Activated CD8-positive, alpha-beta memory T cell treated with anti-CD3 and anti-CD28 coated beads, Interleukin-2, amount 10 ng/mL, durations not matched to agents 7 days and 5 days (primary cell): ENCODE data around the gene FCN2. TPM values are rescaled to one million over a fixed set of nuclear protein-coding genes. Genes with fewer than 3 reads are reported as not detected.

ENCODE experiments used
- ATAC-seq: fragments of 150-1000 bp; cut with Tn5 transposase; one replicate; pipeline ENCODE4 v1.10.0; 2021; ENCODE audit warnings: moderate library complexity
- CTCF ChIA-PET: fragments of 350-600 bp; sonication (Branson Sonifier 250); formaldehyde crosslinking; loops from one replicate; lab custom pipeline; 2021; ENCODE audit warnings: antibody characterized with exemption; lab: Charles Lee
- DNase-seq: peaks from one replicate; pipeline ENCODE4 v3.0.0-alpha.2; 2020
- H3K27ac Mint-ChIP-seq: one replicate; pipeline ENCODE4 v1.8.0; 2021; ENCODE audit warnings: mild to moderate bottlenecking, mixed read lengths
- H3K27me3 Mint-ChIP-seq: one replicate; pipeline ENCODE4 v1.8.0; 2021; ENCODE audit warnings: mixed read lengths
- H3K36me3 Mint-ChIP-seq: one replicate; pipeline ENCODE4 v1.8.0; 2021; ENCODE audit warnings: mild to moderate bottlenecking, mixed read lengths
- H3K4me1 Mint-ChIP-seq: one replicate; pipeline ENCODE4 v1.8.0; 2021; ENCODE audit warnings: mixed read lengths
- H3K4me3 Mint-ChIP-seq: one replicate; pipeline ENCODE4 v1.8.0; 2021; ENCODE audit warnings: mild to moderate bottlenecking, moderate library complexity, mixed read lengths
- H3K9me3 Mint-ChIP-seq: one replicate; pipeline ENCODE4 v1.8.0; 2022; ENCODE audit warnings: low read depth, mixed read lengths
- total RNA-seq, 2 experiments: library from RNA; stranded (reverse); gene quantifications; one replicate each; pipeline ENCODE4 v1.2.3, GENCODE V29; 2021

Gene FCN2
- total RNA-seq, 2 experiments from 2014 or later = not detected

GRCh38 chr9:134868751-134869553, 11.7 kb upstream of the FCN2 start:
- H3K27ac Mint-ChIP-seq = no peak overlapping the region
- peaks cover 2% of the 10 kb centered on the region for H3K27me3 Mint-ChIP-seq
- no peaks in the 10 kb centered on the region for H3K36me3 Mint-ChIP-seq
- no peaks in the 10 kb centered on the region for H3K9me3 Mint-ChIP-seq
- DNase-seq = no peak
- H3K4me1 Mint-ChIP-seq = no peaks in the 10 kb centered on the region
- CTCF ChIA-PET = no interaction called here
- H3K4me3 Mint-ChIP-seq = no peak overlapping the region
- ATAC-seq = no peak

- no peaks in the 10 kb centered on the region for H3K4me1 Mint-ChIP-seq
- CTCF ChIA-PET = no interaction called here
- peaks cover 2% of the 10 kb centered on the region for H3K27me3 Mint-ChIP-seq
- ATAC-seq (no peak), DNase-seq (no peak)
- H3K36me3 Mint-ChIP-seq = no peaks in the 10 kb centered on the region
- H3K27ac Mint-ChIP-seq = no peak overlapping the region
- no peaks in the 10 kb centered on the region for H3K9me3 Mint-ChIP-seq
- no peak overlapping the region for H3K4me3 Mint-ChIP-seq
Observed at GRCh38 chr9:134869554-134870300, 10.9 kb upstream of the FCN2 start.

GRCh38 chr9:134870301-134870694, 10.3 kb upstream of the FCN2 start:
- CTCF ChIA-PET = no interaction called here
- ATAC-seq (no peak), DNase-seq (no peak)
- no peak overlapping the region for H3K4me3 Mint-ChIP-seq
- H3K4me1 Mint-ChIP-seq = no peaks in the 10 kb centered on the region
- H3K9me3 Mint-ChIP-seq = no peaks in the 10 kb centered on the region
- H3K36me3 Mint-ChIP-seq = no peaks in the 10 kb centered on the region
- no peak overlapping the region for H3K27ac Mint-ChIP-seq
- peaks cover 2% of the 10 kb centered on the region for H3K27me3 Mint-ChIP-seq

- DNase-seq (no peak), ATAC-seq (no peak)
- Mint-ChIP-seq H3K4me3 (no peak overlapping the region), H3K36me3 (no peaks in the 10 kb centered on the region), H3K27ac (no peak overlapping the region), H3K4me1 (no peaks in the 10 kb centered on the region), H3K9me3 (no peaks in the 10 kb centered on the region), H3K27me3 (peaks cover 2% of the 10 kb centered on the region)
- CTCF ChIA-PET = no interaction called here
Observed at GRCh38 chr9:134870746-134871662, 9.6 kb upstream of the FCN2 start.

- H3K9me3 Mint-ChIP-seq = no peaks in the 10 kb centered on the region
- DNase-seq (no peak), ATAC-seq (no peak)
- H3K4me3 Mint-ChIP-seq = no peak overlapping the region
- peaks cover 3% of the 10 kb centered on the region for H3K27me3 Mint-ChIP-seq
- no peak overlapping the region for H3K27ac Mint-ChIP-seq
- CTCF ChIA-PET = no interaction called here
- no peaks in the 10 kb centered on the region for H3K36me3 Mint-ChIP-seq
- no peaks in the 10 kb centered on the region for H3K4me1 Mint-ChIP-seq
Observed at GRCh38 chr9:134871697-134872340, 8.8 kb upstream of the FCN2 start.

GRCh38 chr9:134872482-134873231, 8.0 kb upstream of the FCN2 start:
- Mint-ChIP-seq H3K4me3 (no peak overlapping the region), H3K27ac (no peak overlapping the region), H3K4me1 (no peaks in the 10 kb centered on the region), H3K27me3 (peaks cover 6% of the 10 kb centered on the region), H3K9me3 (no peaks in the 10 kb centered on the region), H3K36me3 (no peaks in the 10 kb centered on the region)
- no peak for DNase-seq
- ATAC-seq = no peak
- CTCF ChIA-PET = no interaction called here

- CTCF ChIA-PET = no interaction called here
- H3K9me3 Mint-ChIP-seq = no peaks in the 10 kb centered on the region
- no peaks in the 10 kb centered on the region for H3K4me1 Mint-ChIP-seq
- no peak overlapping the region for H3K27ac Mint-ChIP-seq
- no peaks in the 10 kb centered on the region for H3K36me3 Mint-ChIP-seq
- no peak overlapping the region for H3K4me3 Mint-ChIP-seq
- ATAC-seq (no peak), DNase-seq (no peak)
- H3K27me3 Mint-ChIP-seq = peaks cover 6% of the 10 kb centered on the region
Observed at GRCh38 chr9:134875371-134875770, 5.2 kb upstream of the FCN2 start.

- Mint-ChIP-seq H3K4me3 (no peak overlapping the region), H3K27me3 (peaks cover 6% of the 10 kb centered on the region), H3K4me1 (no peaks in the 10 kb centered on the region), H3K27ac (no peak overlapping the region), H3K9me3 (no peaks in the 10 kb centered on the region), H3K36me3 (no peaks in the 10 kb centered on the region)
- DNase-seq = no peak
- ATAC-seq = no peak
- CTCF ChIA-PET = no interaction called here
Observed at GRCh38 chr9:134877541-134877940, 3.1 kb upstream of the FCN2 start.

- no peak for ATAC-seq
Observed at GRCh38 chr9:134879664-134880483, 736 bp upstream of the FCN2 start.

GRCh38 chr9:134881313-134881670, 682 bp downstream of the FCN2 start:
- Mint-ChIP-seq H3K4me3 (no peak overlapping the region), H3K27me3 (peaks cover 4% of the 10 kb centered on the region), H3K36me3 (no peaks in the 10 kb centered on the region), H3K27ac (no peak overlapping the region), H3K9me3 (no peaks in the 10 kb centered on the region), H3K4me1 (no peaks in the 10 kb centered on the region)
- CTCF ChIA-PET = no interaction called here
- no peak for ATAC-seq
- DNase-seq = peak; percentile 23

More at GRCh38 chr9:134879664-134880483, 736 bp upstream of the FCN2 start:
- H3K4me1 Mint-ChIP-seq = no peaks in the 10 kb centered on the region
- no peak overlapping the region for H3K27ac Mint-ChIP-seq
- no peaks in the 10 kb centered on the region for H3K9me3 Mint-ChIP-seq
- H3K4me3 Mint-ChIP-seq = no peak overlapping the region
- H3K36me3 Mint-ChIP-seq = no peaks in the 10 kb centered on the region
- DNase-seq = no peak
- H3K27me3 Mint-ChIP-seq = peaks cover 4% of the 10 kb centered on the region
- CTCF ChIA-PET = no interaction called here

- no peak for ATAC-seq
- Mint-ChIP-seq H3K36me3 (no peaks in the 10 kb centered on the region), H3K27me3 (no peaks in the 10 kb centered on the region), H3K9me3 (no peaks in the 10 kb centered on the region), H3K4me3 (no peak overlapping the region), H3K27ac (no peak overlapping the region), H3K4me1 (no peaks in the 10 kb centered on the region)
- DNase-seq = no peak
- CTCF ChIA-PET = no interaction called here
Observed at GRCh38 chr9:134882204-134882785, 1.7 kb downstream of the FCN2 start.
